Astrocyte of the cerebellum (primary cell): ENCODE results near the gene ATRNL1.

Source experiments
- DNase-seq: peaks from one replicate; pipeline ENCODE4 v3.0.0-alpha.2; 2011; ENCODE audit warnings: low read depth
- H3K4me3 ChIP-seq: 2 replicates; pipeline ENCODE4 v1.5.1; 2011; ENCODE audit warnings: mild to moderate bottlenecking, low read depth, low read length, moderate library complexity
- in situ Hi-C: cut with HindIII; loops from 2 replicates; pipeline ENCODE4 v1.10.0; 2017; ENCODE audit warnings: low sequenced_read_pairs
- TF ChIP-seq, protein P1 (sequence below): IDR thresholded peaks from 2 replicates; pipeline ENCODE4 v1.5.1; 2012; ENCODE audit warnings: low read length, low read depth, moderate library complexity, mild to moderate bottlenecking; ENCODE audit errors: missing control alignments

The ATRNL1 gene

DNA sequence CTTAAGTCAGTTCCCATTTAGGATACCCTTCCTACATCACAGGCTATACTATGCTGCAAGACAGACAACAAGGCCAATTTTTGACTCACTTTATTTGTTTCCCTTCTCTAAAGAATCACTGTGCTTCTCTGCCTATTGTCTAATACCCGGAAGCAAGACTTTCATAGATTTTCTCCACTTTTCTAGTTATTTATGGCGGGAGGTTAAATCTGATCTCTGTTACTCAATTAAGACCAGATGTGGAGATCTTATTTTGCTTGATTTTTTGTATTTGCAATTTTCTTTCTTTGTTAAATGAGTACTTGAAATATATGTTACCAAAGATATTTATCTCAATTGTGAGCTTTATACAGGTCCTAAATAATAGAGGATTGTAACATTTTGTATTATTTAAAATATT lies 511.5 kb downstream of the ATRNL1 start:
- in situ Hi-C loops: no loop called here
- DNase-seq: no peak
- no peak overlapping the region for H3K4me3 ChIP-seq
- TF ChIP-seq, protein P1, sequence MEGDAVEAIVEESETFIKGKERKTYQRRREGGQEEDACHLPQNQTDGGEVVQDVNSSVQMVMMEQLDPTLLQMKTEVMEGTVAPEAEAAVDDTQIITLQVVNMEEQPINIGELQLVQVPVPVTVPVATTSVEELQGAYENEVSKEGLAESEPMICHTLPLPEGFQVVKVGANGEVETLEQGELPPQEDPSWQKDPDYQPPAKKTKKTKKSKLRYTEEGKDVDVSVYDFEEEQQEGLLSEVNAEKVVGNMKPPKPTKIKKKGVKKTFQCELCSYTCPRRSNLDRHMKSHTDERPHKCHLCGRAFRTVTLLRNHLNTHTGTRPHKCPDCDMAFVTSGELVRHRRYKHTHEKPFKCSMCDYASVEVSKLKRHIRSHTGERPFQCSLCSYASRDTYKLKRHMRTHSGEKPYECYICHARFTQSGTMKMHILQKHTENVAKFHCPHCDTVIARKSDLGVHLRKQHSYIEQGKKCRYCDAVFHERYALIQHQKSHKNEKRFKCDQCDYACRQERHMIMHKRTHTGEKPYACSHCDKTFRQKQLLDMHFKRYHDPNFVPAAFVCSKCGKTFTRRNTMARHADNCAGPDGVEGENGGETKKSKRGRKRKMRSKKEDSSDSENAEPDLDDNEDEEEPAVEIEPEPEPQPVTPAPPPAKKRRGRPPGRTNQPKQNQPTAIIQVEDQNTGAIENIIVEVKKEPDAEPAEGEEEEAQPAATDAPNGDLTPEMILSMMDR: no peak

DNA sequence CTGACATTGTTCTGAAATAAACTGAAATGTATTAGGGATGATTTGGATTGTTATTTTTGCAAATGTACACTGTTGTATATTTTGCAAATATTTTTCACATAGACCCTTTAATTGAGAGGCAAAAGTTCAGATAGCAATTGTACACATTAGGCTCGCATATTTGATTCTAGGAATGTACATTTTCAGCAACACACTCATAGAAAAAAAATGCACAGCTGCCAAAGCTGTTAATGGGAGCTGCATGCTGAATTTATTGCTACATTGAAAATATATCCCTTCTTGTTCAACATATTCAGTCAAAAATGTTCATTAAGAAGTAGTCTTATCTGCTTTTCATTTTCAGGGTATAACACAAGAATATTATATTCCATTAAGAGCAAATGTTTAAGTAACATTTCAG lies 512.9 kb downstream of the ATRNL1 start:
- peak; percentile 36 for DNase-seq
- TF ChIP-seq, protein P1: no peak
- in situ Hi-C loops: no loop called here
- H3K4me3 ChIP-seq: no peak overlapping the region

DNA sequence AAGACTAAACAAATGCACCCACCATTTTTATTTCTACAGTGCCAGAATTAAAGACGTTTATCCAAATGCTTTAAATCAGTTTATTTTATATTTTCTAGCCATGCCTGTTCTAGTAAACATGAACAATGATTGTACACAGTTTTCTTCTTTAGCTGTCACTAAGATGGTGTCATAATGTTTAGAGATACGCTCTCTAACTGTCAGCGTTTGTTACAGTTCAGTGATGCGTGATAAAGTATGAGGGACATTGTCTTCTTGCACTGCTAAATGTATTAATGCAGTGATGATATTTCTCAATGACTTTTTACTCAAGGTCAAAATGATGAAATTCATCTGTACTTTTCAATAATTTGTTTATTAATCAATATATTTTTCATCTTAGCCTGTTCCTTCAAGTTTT lies 513.6 kb downstream of the ATRNL1 start:
- H3K4me3 ChIP-seq: no peak overlapping the region
- TF ChIP-seq, protein P1: no peak
- DNase-seq: no peak
- in situ Hi-C loops: no loop called here

DNA sequence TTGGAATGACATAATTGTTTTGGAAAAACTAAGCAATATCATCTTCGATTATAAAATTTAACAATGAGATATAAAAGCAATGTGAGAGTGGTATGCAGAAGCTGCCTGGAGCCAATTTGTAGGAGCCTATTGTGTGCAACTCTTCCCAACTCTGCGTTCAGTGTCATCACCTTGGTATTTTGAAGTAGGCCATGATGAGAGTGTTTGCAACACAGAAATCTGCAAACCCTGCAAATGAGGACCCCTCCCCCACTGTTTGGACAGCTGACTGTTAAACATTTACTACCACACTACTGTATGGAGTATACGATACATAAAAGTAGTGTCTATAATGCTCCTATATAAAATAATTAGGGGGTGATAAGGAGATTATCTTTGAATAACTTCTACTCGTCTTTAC lies 531.3 kb downstream of the ATRNL1 start:
- no peak overlapping the region for H3K4me3 ChIP-seq
- in situ Hi-C loops: no loop called here
- TF ChIP-seq, protein P1: no peak
- DNase-seq: no peak

DNA sequence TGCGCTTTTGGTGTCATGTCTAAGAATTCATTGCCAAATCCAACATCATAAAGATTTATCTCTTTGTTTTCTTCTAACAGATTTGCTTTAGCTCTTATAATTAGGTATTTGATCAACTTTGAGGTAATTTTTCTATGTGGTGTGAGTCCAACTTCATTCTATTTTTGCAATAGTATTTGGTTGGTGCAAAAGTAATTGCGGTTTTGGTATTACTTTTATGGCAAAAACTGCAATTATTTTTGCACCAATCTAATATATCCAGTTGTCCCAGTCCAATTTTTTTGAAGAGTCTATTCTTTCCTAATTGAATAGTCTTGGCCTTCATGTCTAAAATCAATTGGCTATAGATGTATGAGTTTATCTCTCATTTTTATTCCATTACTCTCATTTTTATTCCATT lies 535.5 kb downstream of the ATRNL1 start:
- no peak for DNase-seq
- in situ Hi-C loops: no loop called here

DNA sequence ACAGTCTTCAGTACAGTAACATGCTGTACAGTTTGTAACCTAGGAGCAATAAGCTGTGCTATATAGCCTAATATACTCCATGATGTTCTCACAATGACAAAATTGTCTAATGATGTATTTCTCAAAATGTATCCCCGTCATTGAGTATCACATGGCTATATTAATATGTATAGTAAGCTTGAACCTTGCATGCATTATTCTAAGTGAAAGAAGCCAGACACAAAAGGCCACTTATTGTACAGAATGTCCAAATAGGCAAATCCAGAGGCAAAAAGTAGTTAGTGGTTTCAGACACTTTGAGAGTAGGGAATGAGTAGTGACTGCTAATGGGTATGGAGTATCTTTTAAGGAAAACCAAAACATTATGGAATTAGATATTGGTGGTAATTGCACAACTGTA lies 545.1 kb downstream of the ATRNL1 start:
- in situ Hi-C loops: no loop called here
- DNase-seq: no peak
- TF ChIP-seq, protein P1: no peak
- no peak overlapping the region for H3K4me3 ChIP-seq

More for the DNA sequence above, 535.5 kb downstream of the ATRNL1 start:
- no peak overlapping the region for H3K4me3 ChIP-seq
- TF ChIP-seq, protein P1: no peak

DNA sequence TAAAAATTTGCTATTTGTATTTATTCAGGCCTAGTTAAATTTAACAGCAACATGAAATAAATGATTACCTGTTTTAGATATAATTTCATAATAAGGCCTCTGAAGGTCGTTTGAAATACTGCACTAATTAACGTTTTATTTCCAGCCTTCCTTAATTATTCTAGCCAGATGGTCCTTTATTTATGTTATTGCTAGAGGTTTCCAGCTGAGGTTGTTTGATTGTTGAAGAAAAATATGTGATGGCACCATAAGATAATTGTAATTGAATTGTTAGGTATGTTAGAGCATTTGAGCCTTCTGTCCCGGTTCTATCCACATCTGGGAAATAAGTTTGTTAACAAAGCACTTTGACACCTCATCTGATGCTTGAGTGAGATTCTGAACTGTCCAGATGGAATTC lies 556.1 kb downstream of the ATRNL1 start:
- no peak for DNase-seq
- TF ChIP-seq, protein P1: no peak
- in situ Hi-C loops: no loop called here
- no peak overlapping the region for H3K4me3 ChIP-seq
